Chondrocyte (in vitro differentiated cells): ENCODE measurements around the gene CLCN6. TPM values are rescaled to one million over a fixed set of nuclear protein-coding genes. Genes with fewer than 3 reads are reported as not detected.

Experiments
- DNase-seq: peaks from one replicate; pipeline ENCODE4 v3.0.0; 2021; ENCODE audit warnings: mixed read lengths, low spot score
- H3K27ac Mint-ChIP-seq: one replicate; pipeline ENCODE4 v1.8.0; 2021; ENCODE audit warnings: mild to moderate bottlenecking, moderate library complexity, mixed read lengths; ENCODE audit not compliant: unreplicated experiment
- H3K27me3 Mint-ChIP-seq: 2 replicates; pipeline ENCODE4 v1.8.0; 2021; ENCODE audit warnings: low read depth, mixed read lengths
- H3K36me3 Mint-ChIP-seq: 2 replicates; pipeline ENCODE4 v1.8.0; 2021; ENCODE audit warnings: low read depth, mixed read lengths
- H3K4me1 Mint-ChIP-seq: 2 replicates; pipeline ENCODE4 v1.8.0; 2021; ENCODE audit warnings: low read depth, mild to moderate bottlenecking, mixed read lengths
- H3K4me3 Mint-ChIP-seq: one replicate; pipeline ENCODE4 v1.8.0; 2021; ENCODE audit warnings: mild to moderate bottlenecking, moderate library complexity, mixed read lengths; ENCODE audit not compliant: unreplicated experiment
- H3K9me3 Mint-ChIP-seq: 2 replicates; pipeline ENCODE4 v1.8.0; 2021; ENCODE audit warnings: low read depth, mixed read lengths
- CTCF ChIP-seq: fragments of 200-600 bp; sonication (generic); IDR thresholded peaks from 2 replicates; pipeline ENCODE4 v1.5.0; 2021; ENCODE audit warnings: antibody characterized with exemption, mild to moderate bottlenecking, moderate library complexity
- total RNA-seq: library from RNA; stranded (reverse); gene quantifications from 3 replicates; pipeline ENCODE4 v1.2.1, GENCODE V29; 2021

Gene CLCN6
- total RNA-seq, 1 donor from 2014 or later, result 22.2 TPM

GRCh38 chr1:11825131-11825530 lies 19.1 kb downstream of the CLCN6 start:
- Mint-ChIP-seq H3K4me3 (no peak overlapping the region), H3K27me3 (no peaks in the 10 kb centered on the region), H3K9me3 (no peaks in the 10 kb centered on the region), H3K27ac (no peak overlapping the region), H3K4me1 (peaks cover 19% of the 10 kb centered on the region), H3K36me3 (peaks cover 30% of the 10 kb centered on the region)
- TF ChIP-seq CTCF, result no peak
- no peak for DNase-seq

- Mint-ChIP-seq H3K4me3 (no peak overlapping the region), H3K36me3 (peaks cover 28% of the 10 kb centered on the region), H3K4me1 (peaks cover 4% of the 10 kb centered on the region), H3K9me3 (no peaks in the 10 kb centered on the region), H3K27me3 (no peaks in the 10 kb centered on the region), H3K27ac (no peak overlapping the region)
- no peak for TF ChIP-seq CTCF
- no peak for DNase-seq
Measured at GRCh38 chr1:11826946-11827345, 21.0 kb downstream of the CLCN6 start.

GRCh38 chr1:11828511-11828910 lies 22.5 kb downstream of the CLCN6 start:
- Mint-ChIP-seq H3K4me1 (no peaks in the 10 kb centered on the region), H3K4me3 (no peak overlapping the region), H3K36me3 (peaks cover 33% of the 10 kb centered on the region), H3K9me3 (no peaks in the 10 kb centered on the region), H3K27me3 (no peaks in the 10 kb centered on the region), H3K27ac (no peak overlapping the region)
- TF ChIP-seq CTCF, result no peak
- no peak for DNase-seq

GRCh38 chr1:11831945-11832725 lies 26.1 kb downstream of the CLCN6 start:
- H3K9me3 Mint-ChIP-seq, result no peaks in the 10 kb centered on the region
- no peaks in the 10 kb centered on the region for H3K27me3 Mint-ChIP-seq
- no peak for TF ChIP-seq CTCF
- H3K4me1 Mint-ChIP-seq, result no peaks in the 10 kb centered on the region
- no peak for DNase-seq
- H3K4me3 Mint-ChIP-seq, result no peak overlapping the region
- no peak overlapping the region for H3K27ac Mint-ChIP-seq
- H3K36me3 Mint-ChIP-seq, result peaks cover 41% of the 10 kb centered on the region

GRCh38 chr1:11833497-11833896 lies 27.5 kb downstream of the CLCN6 start:
- no peaks in the 10 kb centered on the region for H3K9me3 Mint-ChIP-seq
- H3K27ac Mint-ChIP-seq, result no peak overlapping the region
- H3K27me3 Mint-ChIP-seq, result no peaks in the 10 kb centered on the region
- H3K36me3 Mint-ChIP-seq, result peaks cover 37% of the 10 kb centered on the region
- peaks cover 1% of the 10 kb centered on the region for H3K4me1 Mint-ChIP-seq
- H3K4me3 Mint-ChIP-seq, result no peak overlapping the region
- no peak for TF ChIP-seq CTCF
- no peak for DNase-seq
